MCF 10A (cell line): ENCODE data around the gene POLR2E. TPM values are rescaled to one million over a fixed set of nuclear protein-coding genes. Genes with fewer than 3 reads are reported as not detected.
A peak's percentile ranks its signal among the peaks of the same experiment; 100 is the strongest.

ENCODE experiments used
- BruUV-seq: library from RNA; stranded (reverse); fragments of 400-500 nt; replicated peaks from 2 replicates; lab custom pipeline; 2021; lab: Mats Ljungman, UMichigan
- CTCF ChIA-PET: fragments of 300-600 bp; sonication (Branson Sonifier 250); formaldehyde crosslinking; extraction: SDS; loops from one replicate; lab custom pipeline; 2021; ENCODE audit warnings: antibody characterized with exemption, inconsistent platforms; lab: Yijun Ruan, JAX
- POLR2A ChIA-PET: fragments of 300-600, 350-650 bp; sonication (Branson Sonifier 250); formaldehyde crosslinking; extraction: SDS; loops from one replicate; lab custom pipeline; 2020; ENCODE audit warnings: antibody characterized with exemption, inconsistent platforms; lab: Yijun Ruan, JAX
- DNase-seq: peaks from one replicate; pipeline ENCODE4 v3.0.0-alpha.2; 2018; ENCODE audit not compliant: unreplicated experiment
- H3K27ac Mint-ChIP-seq: one replicate; pipeline ENCODE4 v1.8.0; 2022; ENCODE audit warnings: mild to moderate bottlenecking, low read depth, mixed read lengths; ENCODE audit not compliant: unreplicated experiment
- H3K27me3 Mint-ChIP-seq: one replicate; pipeline ENCODE4 v1.8.0; 2022; ENCODE audit warnings: mixed read lengths; ENCODE audit not compliant: insufficient read depth, unreplicated experiment
- H3K36me3 Mint-ChIP-seq: one replicate; pipeline ENCODE4 v1.8.0; 2022; ENCODE audit warnings: mild to moderate bottlenecking, moderate library complexity, mixed read lengths; ENCODE audit not compliant: insufficient read depth, unreplicated experiment
- H3K4me1 Mint-ChIP-seq: one replicate; pipeline ENCODE4 v1.8.0; 2022; ENCODE audit warnings: mixed read lengths; ENCODE audit not compliant: insufficient read depth, unreplicated experiment
- H3K4me3 Mint-ChIP-seq: one replicate; pipeline ENCODE4 v1.8.0; 2022; ENCODE audit warnings: mild to moderate bottlenecking, moderate library complexity, mixed read lengths; ENCODE audit not compliant: unreplicated experiment
- H3K9me3 Mint-ChIP-seq: one replicate; pipeline ENCODE4 v1.8.0; 2022; ENCODE audit warnings: mixed read lengths; ENCODE audit not compliant: unreplicated experiment
- intact Hi-C: fragments of 100-400 bp; cut with micrococcal nuclease; formaldehyde crosslinking; loops from 2 replicates; pipeline ENCODE4 v1.14.1; 2022
- total RNA-seq: library from RNA; stranded (reverse); gene quantifications from 2 replicates; pipeline ENCODE4 v1.2.3, GENCODE V29; 2022
- TF ChIP-seq, protein P1 (sequence below): fragments of 200-600 bp; IDR thresholded peaks from one replicate; pipeline ENCODE4 v1.8.0; 2022; ENCODE audit warnings: antibody characterized with exemption, mild to moderate bottlenecking; ENCODE audit not compliant: unreplicated experiment

POLR2E gene
- total RNA-seq, 1 experiment from 2014 or later = 184 TPM

DNA sequence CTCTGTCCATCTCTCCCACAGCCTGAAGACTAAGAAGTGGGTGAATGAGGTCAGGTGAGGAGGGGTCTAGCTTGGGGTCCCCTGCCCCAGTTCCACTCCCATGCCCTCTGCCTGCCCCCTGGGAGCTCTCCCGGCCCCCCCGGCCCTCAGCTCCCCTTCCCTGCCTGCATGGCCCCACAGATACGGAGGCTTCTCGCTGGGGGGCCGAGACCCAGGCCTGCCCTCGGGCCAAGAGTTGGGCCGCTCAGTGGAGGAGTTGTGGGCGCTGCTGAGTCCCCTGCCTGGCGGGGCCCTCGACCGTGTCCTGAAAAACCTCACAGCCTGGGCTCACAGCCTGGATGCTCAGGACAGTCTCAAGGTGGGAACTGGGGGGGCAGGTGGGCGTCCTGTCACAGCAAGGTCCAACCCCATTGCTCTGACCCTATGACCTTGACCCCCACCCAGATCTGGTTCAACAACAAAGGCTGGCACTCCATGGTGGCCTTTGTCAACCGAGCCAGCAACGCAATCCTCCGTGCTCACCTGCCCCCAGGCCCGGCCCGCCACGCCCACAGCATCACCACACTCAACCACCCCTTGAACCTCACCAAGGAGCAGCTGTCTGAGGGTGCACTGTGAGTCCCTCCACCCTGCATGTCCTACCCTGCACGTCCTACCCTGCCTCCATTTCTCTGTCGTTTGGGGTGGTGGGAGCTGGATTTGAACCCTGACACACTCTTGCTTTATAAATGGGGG, 39.1 kb downstream of the POLR2E start:
- BruUV-seq = no TSS peak
- no peak for DNase-seq
- H3K4me1 Mint-ChIP-seq = no peaks in the 10 kb centered on the region
- intact Hi-C loops = loop anchor here (5.0 kb wide), 1 partner anchor 136 kb away; no protein-coding TSS in a partner anchor
- H3K27me3 Mint-ChIP-seq = no peaks in the 10 kb centered on the region
- no peak overlapping the region for H3K4me3 Mint-ChIP-seq
- ChIA-PET POLR2A (interaction anchor here (1.5 to 1.6 kb wide), 2 partner anchors 15 to 30 kb away, joined by 3 to 5 read pairs; partner anchors contain the start of gene CNN2), CTCF (interaction anchor here (1.1 kb wide), 1 partner anchor 11 kb away, joined by 5 read pairs; the partner anchor contains the start of gene ARHGAP45)
- H3K27ac Mint-ChIP-seq = peak overlapping the region; percentile 63
- H3K9me3 Mint-ChIP-seq = no peaks in the 10 kb centered on the region
- no peaks in the 10 kb centered on the region for H3K36me3 Mint-ChIP-seq
- TF ChIP-seq, protein P1, sequence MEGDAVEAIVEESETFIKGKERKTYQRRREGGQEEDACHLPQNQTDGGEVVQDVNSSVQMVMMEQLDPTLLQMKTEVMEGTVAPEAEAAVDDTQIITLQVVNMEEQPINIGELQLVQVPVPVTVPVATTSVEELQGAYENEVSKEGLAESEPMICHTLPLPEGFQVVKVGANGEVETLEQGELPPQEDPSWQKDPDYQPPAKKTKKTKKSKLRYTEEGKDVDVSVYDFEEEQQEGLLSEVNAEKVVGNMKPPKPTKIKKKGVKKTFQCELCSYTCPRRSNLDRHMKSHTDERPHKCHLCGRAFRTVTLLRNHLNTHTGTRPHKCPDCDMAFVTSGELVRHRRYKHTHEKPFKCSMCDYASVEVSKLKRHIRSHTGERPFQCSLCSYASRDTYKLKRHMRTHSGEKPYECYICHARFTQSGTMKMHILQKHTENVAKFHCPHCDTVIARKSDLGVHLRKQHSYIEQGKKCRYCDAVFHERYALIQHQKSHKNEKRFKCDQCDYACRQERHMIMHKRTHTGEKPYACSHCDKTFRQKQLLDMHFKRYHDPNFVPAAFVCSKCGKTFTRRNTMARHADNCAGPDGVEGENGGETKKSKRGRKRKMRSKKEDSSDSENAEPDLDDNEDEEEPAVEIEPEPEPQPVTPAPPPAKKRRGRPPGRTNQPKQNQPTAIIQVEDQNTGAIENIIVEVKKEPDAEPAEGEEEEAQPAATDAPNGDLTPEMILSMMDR = no peak

DNA sequence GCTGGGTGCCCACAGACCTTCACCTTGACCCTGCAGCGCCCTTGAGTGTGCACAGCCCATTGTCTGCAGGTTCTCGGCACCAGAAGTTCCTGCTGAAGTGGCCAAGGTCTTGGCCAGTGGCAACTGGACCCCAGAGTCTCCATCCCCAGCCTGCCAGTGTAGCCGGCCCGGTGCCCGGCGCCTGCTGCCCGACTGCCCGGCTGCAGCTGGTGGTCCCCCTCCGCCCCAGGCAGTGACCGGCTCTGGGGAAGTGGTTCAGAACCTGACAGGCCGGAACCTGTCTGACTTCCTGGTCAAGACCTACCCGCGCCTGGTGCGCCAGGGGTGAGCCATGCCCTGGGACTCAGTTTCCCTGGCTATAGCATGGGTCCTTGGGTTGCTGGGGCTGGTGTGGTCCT, 40.1 kb downstream of the POLR2E start:
- Mint-ChIP-seq H3K4me1 (no peaks in the 10 kb centered on the region), H3K9me3 (no peaks in the 10 kb centered on the region), H3K36me3 (no peaks in the 10 kb centered on the region), H3K27ac (no peak overlapping the region), H3K27me3 (no peaks in the 10 kb centered on the region), H3K4me3 (no peak overlapping the region)
- TF ChIP-seq, protein P1 = no peak
- ChIA-PET CTCF (interaction anchor here (0.6 kb wide), 1 partner anchor 122 kb away, joined by 3 read pairs; no protein-coding TSS in a partner anchor), POLR2A (interaction anchor here (1.3 kb wide), 1 partner anchor 26 kb away, joined by 4 read pairs; no protein-coding TSS in a partner anchor)
- BruUV-seq = no TSS peak
- intact Hi-C loops = loop anchor here (5.0 kb wide), 1 partner anchor 137 kb away; no protein-coding TSS in a partner anchor
- DNase-seq = no peak

DNA sequence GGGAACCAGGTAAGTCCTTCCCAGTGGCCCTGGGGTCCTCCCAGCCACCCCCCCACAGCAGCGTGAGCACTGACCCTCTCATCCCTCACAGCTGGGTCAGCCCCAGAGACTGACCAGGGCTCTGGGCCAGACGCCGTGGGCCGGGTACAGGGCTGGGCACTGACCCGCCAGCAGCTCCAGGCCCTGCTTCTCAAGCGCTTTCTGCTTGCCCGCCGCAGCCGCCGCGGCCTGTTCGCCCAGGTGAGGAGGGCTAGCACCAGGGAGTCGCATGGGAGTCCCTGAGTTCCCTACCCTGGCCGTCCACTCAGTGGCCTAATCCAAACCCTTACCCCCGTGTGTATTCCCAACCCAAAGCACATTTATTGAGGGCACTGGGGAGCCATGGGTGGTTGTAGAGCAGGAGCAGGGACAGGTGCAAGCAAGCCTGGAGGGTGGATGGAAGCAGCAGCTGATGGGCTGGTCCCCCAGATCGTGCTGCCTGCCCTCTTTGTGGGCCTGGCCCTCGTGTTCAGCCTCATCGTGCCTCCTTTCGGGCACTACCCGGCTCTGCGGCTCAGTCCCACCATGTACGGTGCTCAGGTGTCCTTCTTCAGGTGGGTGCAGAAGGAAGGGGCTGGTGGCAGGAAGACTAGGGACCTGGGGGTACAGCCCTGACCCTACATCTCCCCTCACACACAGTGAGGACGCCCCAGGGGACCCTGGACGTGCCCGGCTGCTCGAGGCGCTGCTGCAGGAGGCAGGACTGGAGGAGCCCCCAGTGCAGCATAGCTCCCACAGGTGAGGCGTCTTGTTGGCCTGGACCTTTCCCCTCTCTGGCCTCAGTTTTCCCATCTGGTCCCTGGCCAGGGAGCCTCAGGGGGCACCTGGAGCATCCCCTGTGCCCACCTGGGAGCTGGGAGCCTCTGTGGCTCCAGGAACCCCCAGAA, 40.8 kb downstream of the POLR2E start:
- intact Hi-C loops = loop anchor here (5.0 kb wide), 1 partner anchor 138 kb away; no protein-coding TSS in a partner anchor
- BruUV-seq = no TSS peak
- no peak overlapping the region for H3K4me3 Mint-ChIP-seq
- no peaks in the 10 kb centered on the region for H3K27me3 Mint-ChIP-seq
- ChIA-PET CTCF (interaction anchor here (0.6 to 1.3 kb wide), 2 partner anchors 11 to 123 kb away, joined by 3 to 4 read pairs; no protein-coding TSS in a partner anchor), POLR2A (interaction anchor here (0.7 to 1.7 kb wide), 5 partner anchors 11 to 28 kb away, joined by 3 to 6 read pairs (median 4); partner anchors contain the start of genes ABCA7 and CNN2)
- no peaks in the 10 kb centered on the region for H3K36me3 Mint-ChIP-seq
- TF ChIP-seq, protein P1 = no peak
- no peaks in the 10 kb centered on the region for H3K9me3 Mint-ChIP-seq
- no peaks in the 10 kb centered on the region for H3K4me1 Mint-ChIP-seq
- no peak for DNase-seq
- H3K27ac Mint-ChIP-seq = no peak overlapping the region
